ENCODE data around the gene NTSR1.
A peak's percentile ranks its signal among the peaks of the same experiment; 100 is the strongest.

NTSR1 gene

GRCh38 chr20:62788607-62789006 lies 80.0 kb downstream of the NTSR1 start:
- no peak for DNase-seq (ENCODE audit: low spot score)

GRCh38 chr20:62790075-62790474 lies 81.4 kb downstream of the NTSR1 start:
- no peak for DNase-seq (ENCODE audit: low spot score)

- peak; percentile 90 for DNase-seq (ENCODE audit: low spot score)
Observed at GRCh38 chr20:62791301-62792181, 82.9 kb downstream of the NTSR1 start.

GRCh38 chr20:62792182-62792939 lies 83.7 kb downstream of the NTSR1 start:
- DNase-seq (ENCODE audit: low spot score) = peak; percentile 76

- DNase-seq (ENCODE audit: low spot score) = no peak
Observed at GRCh38 chr20:62792940-62793756, 84.5 kb downstream of the NTSR1 start.

GRCh38 chr20:62793757-62794006 lies 85.0 kb downstream of the NTSR1 start:
- DNase-seq (ENCODE audit: low spot score) = no peak

GRCh38 chr20:62794007-62794724 lies 85.5 kb downstream of the NTSR1 start:
- peak; percentile 95 for DNase-seq (ENCODE audit: low spot score)

GRCh38 chr20:62795023-62795761 lies 86.6 kb downstream of the NTSR1 start:
- DNase-seq (ENCODE audit: low spot score) = peak; percentile 73

- DNase-seq (ENCODE audit: low spot score) = no peak
Observed at GRCh38 chr20:62796699-62797491, 88.3 kb downstream of the NTSR1 start.

- DNase-seq (ENCODE audit: low spot score) = no peak
Observed at GRCh38 chr20:62797671-62798532, 89.3 kb downstream of the NTSR1 start.

GRCh38 chr20:62799036-62799435 lies 90.4 kb downstream of the NTSR1 start:
- DNase-seq (ENCODE audit: low spot score) = no peak

- no peak for DNase-seq (ENCODE audit: low spot score)
Observed at GRCh38 chr20:62799459-62799858, 90.8 kb downstream of the NTSR1 start.

- DNase-seq (ENCODE audit: low spot score) = no peak
Observed at GRCh38 chr20:62799873-62800272, 91.2 kb downstream of the NTSR1 start.

GRCh38 chr20:62800314-62801259 lies 92.0 kb downstream of the NTSR1 start:
- no peak for DNase-seq (ENCODE audit: low spot score)

- no peak for DNase-seq (ENCODE audit: low spot score)
Observed at GRCh38 chr20:62801284-62802010, 92.8 kb downstream of the NTSR1 start.

- DNase-seq (ENCODE audit: low spot score) = no peak
Observed at GRCh38 chr20:62802026-62802712, 93.5 kb downstream of the NTSR1 start.

- no peak for DNase-seq (ENCODE audit: low spot score)
Observed at GRCh38 chr20:62804021-62804626, 95.5 kb downstream of the NTSR1 start.

All from hepatic stellate cell (primary cell).